Measurements from ENCODE around the gene RFFL.
"Not testable (repeated sequence)": the region's sequence is repeated elsewhere in the genome, so short reads cannot be mapped to it uniquely, and the experiment has no call there.

RFFL gene

DNA sequence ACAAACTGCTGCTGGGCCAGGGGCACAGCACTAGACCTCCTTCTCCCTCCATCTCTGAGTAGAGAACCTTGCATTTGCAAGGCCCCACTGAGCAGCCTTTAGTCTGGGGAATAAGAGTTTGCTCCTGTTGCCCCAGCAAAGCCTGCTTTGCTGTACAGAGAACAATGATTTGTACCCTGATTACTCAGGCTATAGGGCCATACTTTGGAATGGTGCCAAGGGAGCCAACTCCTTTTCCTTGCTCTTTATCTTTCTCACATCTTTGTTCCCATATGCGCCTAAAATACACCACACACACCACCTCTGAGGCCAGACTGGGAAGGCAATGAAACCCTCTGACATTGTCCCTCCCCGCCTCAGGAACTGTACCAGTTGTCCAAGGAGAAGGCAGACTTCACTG is 62.0 kb downstream of the RFFL start:
- DNase-seq, result no peak

DNA sequence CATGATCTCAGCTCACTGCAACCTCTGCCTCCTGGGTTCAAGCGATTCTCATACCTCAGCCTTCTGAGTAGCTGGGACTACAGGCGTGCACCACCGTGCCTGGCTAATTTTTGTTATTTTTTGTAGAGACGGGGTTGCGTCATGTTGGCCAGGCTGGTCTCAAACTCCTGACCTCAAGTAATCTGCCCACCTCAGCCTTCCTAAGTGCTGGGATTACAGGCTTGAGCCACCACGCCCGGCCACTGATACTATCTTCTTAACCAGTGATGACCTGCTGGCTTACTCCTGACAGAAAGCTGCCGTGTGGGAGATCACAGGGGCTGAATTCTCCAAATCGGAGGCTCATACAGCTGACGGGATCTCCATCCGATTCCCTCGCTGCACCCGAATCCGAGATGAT is 62.5 kb downstream of the RFFL start:
- not testable (repeated sequence) for DNase-seq

DNA sequence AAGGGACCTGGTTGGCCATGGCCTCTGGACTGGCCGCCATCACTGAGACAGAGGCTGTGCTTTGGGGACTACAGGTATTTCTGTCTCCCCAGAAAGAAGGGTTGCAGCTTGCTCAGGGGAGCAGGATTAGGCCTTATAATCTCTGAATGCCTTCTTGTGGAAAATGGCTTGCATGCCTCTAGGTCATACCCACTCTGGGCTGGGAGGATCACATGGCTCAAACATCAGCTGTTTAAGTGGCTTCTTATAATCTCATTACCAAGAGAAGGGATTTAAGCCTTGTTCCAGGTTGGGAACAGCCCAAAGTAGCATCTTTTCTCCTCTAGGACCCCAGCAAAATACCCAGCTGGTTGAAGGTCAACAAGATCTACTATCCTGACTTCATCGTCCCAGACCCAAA is 64.1 kb downstream of the RFFL start:
- DNase-seq, result no peak

DNA sequence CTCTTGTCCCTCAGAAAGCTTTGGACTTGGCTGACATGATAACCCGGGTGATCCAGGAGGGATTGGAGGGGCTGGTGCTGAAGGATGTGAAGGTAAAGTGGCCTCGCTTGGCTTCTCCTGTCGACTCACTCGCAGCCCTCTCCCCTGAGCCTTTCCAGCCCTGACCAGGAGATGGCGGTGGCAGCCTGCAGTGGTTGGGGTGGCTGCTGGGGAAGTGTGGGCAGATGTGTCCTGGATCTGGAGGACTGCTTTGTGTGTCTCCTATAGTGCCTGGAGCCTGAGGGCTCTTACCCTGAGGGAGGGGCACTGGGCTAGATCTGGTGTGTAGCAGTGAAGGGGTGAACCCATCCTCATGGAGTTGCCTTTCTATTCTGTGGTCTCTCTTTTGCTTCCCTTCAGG is 65.3 kb downstream of the RFFL start:
- DNase-seq, result peak; percentile 73 to 78

DNA sequence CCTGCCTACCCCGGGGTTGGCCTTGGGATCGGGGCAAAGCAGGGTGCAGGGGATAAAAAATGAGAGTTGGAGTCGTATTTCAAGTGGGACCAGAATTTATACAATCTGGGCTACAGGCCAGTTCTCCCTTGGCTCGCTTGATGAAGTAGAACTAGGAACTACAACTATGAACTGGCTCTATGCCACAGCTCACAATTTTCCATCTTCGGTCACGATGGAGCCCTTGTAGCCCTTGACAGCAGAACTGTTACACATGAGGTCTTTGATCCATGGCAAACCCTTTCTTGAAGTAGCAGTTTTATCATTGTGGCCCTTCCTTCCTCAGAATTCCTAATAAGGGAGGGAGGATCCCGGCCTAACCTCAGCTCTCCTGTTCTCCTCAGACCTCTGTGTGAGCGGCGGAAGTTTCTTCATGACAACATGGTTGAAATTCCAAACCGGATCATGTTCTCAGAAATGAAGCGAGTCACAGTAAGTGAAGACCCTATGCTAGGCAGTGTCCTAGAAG is 66.1 kb downstream of the RFFL start:
- DNase-seq, result no peak

DNA sequence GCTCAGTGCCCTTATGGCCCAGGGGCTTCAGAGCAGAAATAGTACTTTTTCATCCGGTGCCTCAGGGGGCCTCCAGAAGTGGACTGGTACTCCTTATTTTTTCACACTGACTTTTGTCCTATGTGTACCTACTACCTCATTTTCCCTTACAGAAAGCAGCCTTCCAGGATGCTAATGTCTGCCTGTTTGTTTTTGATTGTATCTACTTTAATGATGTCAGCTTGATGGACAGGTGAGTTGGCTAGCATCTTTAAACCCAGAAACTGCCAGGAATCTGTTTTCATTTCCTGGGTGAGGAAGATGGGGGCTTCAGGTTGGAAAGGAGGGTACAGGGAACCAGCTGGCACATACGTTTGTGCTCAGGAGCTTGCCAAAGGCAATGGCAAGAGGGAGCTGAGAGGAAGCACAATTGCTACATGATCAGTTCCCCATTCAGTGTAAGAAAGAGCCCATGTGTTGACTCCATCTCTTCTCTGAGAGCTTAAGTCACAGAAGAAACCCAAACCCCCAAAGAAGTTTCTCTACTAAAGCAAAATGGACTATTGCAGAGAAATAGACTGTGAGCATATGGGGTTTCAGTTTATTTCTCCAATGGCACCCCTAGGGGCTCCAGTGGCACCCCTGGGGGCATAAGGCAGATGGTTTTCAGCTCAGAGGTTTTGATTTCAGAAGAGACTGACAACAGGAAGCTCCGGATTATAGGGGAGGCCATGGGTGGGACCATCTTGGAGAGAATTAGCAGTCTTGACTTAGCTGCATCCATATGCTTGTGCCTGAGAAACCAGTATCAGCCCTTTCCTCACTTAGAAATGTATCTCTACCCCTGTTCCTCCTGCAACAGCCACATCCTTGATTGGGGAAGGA is 66.9 kb downstream of the RFFL start:
- no peak for DNase-seq

DNA sequence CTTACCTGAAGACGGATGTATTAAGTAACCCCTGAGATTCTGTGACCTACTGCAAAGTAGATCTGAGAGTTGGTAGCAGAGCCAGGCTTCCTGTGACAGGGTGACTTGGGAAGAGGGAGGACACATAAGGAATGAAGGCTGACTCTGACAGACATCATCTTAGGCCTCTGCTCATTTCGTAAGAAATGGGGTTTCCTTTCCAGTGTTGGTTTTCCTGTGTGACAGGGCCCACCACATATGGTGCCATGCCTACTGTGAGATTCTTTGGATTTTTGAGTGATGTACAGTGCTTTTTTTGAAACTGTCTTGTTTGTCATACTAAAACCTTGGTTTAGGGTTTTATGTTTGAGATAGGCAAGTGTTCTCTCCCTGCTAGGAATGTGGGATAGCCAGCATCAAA is 70.5 kb downstream of the RFFL start:
- DNase-seq, result no peak

DNA sequence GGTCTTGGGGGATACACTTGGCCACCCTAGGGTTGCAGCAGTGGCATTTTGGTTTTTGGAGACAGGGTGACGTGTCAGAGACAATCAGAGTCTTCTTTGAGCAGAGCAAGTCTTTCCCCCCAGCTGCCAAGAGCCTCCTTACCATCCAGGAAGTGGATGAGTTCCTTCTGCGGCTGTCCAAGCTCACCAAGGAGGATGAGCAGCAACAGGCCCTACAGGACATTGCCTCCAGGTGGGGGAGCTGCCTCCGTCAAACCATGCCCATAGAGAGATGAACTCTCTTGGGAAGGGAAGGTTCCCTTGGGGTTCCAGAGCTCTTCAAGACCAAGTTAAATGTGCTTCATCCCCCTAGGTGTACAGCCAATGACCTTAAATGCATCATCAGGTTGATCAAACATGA is 71.9 kb downstream of the RFFL start:
- no peak for DNase-seq

DNA sequence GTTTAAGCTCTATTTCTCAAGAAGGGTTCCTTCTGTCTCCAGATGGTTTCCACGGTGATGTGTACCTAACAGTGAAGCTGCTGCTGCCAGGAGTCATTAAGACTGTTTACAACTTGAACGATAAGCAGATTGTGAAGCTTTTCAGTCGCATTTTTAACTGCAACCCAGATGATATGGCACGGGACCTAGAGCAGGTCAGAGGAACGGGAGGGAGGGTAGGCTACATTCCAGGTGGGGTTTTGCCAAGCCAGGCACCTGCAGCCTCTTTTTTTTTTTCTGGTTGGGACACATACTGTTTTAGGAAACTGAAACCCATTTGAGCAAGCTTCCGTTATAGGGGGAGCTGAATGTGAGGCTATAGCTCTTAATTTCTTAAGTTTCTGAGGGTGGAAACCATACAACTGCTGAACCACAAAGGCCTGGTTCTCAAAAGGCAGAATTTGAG is 72.6 kb downstream of the RFFL start:
- no peak for DNase-seq

DNA sequence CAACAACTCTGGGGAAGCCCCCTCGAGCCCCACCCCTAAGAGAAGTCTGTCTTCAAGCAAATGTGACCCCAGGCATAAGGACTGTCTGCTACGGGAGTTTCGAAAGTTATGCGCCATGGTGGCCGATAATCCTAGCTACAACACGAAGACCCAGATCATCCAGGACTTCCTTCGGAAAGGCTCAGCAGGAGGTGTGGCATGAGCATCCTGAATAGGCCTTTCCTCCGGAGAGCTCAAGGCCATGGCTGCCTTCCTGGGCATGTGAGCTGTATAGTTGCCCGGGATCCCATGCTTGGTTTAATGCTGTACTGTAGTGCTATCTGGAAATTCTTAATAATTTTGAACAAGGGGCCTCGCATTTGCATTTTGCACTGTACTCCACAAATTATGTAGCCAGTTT is 74.0 kb downstream of the RFFL start:
- DNase-seq, result no peak

DNA sequence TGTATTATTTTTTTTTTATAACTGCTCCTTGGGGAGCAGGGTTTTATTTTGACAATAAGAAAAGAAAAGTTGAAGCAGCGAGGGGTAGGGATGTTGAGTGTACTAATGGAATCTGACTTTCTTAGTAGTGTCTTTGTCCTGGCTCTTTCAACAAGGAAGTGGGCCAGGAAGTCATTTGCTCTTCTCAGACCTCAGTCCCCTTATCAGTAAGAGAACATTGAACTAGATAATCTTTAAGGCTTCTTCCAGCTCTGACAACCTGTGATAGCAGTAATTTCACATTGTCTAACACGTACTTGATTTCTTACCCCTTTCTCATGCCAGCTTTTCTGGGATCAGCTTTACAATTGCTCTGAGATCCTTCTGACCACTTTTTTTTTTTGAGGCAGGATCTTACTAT is 74.9 kb downstream of the RFFL start:
- DNase-seq, result no peak

DNA sequence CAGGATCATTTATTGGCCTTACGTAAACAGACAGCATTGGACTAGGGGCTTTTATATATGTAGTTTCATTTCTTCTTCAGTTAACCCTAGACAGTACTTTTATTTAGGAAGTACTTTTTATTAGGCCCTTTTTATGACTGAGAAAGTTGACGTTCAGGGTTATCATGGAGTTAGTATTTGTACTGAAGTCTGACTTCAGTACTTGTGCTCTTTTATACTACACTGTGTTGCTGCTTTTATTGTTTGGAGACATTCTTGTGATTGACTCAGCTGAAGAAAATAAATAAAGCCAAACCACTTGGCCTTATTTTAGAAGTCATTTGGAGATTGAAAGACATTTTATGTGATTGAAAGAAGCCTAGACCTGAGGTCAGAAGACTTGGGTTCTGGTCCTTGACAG is 76.3 kb downstream of the RFFL start:
- DNase-seq, result no peak

DNA sequence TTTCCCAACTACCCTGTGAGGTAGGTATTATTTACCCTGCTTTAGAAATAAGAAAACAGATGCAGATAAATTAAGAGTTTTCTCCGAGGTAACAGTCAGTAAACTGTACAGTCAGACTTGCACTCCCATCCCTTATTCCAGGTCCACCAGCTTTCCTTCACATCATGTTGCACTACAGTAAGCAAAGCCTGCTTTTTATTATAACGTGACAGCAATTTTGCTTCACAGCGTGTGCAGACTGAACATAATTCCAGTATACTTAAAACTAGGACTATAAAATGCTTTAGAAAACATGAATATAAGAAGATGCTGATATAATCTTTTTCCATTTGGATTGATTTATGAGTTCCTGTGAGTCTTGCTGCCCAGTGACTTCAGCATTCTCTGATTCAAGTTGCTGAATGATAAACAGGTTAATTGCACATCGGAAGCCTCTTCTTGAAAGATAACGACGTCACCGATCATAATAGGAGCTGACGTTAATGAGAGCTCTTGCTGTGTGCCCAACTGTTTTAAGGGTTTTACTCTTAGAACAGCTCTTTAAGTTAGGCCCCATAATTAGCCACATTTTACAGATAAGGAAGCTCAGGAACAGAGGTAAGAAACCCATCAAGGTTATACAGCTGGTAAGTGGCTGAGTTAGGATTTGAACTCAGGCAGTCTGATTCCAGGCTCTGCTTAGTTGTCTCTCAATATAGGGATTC is 81.8 kb downstream of the RFFL start:
- no peak for DNase-seq

DNA sequence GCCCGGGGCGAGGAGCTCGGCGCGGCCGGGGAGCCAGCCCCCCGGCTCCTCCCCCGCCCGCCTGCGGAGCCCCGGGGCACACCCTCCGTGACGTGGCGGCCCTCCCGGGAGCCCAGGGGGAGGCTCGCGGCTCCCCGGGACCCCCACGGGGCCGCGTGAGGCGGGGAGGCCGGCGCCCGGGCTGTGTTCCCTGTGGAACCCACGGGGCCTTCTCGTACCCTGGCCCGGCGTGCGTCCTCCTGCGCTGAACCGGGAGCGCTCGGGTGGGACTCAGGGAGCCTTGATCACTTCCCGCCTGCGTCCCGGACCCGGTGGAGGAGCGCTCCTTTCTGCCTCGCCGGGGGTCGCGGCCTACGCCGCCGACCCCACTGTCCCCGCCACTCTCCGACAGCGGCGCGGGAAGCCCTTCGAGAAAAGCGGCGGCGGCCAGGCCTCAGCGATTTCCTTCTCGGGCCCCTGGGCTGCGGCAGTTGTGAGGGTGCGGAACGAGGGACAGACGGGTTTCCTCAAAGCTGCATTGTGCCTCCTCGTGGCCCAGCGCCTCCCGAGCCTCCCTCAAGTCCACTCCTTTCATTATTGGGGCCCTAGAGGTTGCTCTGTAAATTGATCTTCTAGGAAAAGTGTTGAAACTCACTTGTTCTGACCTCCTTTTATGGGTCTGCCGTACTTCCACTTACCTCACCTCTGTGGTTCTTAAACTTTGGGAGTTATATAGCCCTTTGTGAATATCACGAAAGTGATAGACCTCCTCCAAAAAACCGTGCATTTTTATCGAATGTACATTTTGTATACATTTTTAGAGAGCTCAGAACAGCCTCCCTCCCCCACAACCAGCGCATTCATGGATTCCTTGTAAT is 82.6 kb downstream of the RFFL start:
- peak; percentile 68 to 74 for DNase-seq

DNA sequence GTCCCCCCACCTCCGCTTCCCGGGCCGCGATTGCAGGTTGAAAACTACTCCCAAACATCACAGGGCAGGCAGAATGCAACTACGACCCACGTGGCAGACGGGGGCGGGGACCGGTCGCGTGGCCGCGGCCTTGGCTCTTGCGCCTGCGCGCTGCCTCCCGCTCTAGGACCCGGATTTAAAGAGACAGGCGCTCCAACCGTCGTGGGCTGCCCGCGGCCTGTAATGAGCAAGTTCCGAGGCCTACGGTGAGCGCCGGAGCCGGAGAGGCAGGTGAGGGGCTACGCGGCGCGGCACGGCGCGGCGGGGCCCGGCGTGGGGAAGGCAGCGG is 83.2 kb downstream of the RFFL start, which contains the start of gene LIG3:
LIG3 (plus strand) TSS at position 160 of the 328 bp plus-strand sequence. CDS start 2,494 bp downstream, outside the sequence.
- peak; percentile 93 for DNase-seq

DNA sequence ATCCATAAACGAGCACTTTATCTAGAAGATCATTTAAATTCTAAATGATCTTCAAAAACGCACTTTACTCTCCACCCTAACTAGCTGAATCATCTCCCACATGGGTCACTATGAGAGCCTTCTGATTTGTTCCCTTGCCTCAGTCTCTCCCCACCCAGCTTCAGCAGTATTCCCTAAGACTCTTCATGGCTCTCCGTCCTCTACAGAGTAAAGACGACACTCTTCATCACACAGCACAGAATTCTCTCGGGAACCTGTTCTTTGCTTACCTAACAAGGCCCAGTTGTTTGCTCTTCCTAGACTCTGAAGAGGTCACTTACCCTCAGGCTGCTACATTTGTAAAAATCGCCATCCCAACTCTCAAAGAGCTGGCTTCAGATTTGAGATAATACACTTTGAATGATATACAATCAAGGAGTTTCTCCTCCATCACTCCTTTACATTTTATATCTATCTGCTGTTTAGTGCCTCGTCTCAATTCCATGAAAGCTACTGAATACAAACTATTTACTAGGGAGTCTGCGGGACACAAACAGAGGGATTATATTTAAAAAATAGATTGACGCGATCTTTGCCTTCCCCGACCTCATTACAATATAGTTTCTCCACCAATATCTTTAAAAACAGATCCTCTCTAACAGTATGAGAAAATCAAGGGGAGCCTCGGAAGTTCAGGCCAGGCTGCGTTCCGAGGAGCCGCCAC is 83.7 kb downstream of the RFFL start:
- no peak for DNase-seq

DNA sequence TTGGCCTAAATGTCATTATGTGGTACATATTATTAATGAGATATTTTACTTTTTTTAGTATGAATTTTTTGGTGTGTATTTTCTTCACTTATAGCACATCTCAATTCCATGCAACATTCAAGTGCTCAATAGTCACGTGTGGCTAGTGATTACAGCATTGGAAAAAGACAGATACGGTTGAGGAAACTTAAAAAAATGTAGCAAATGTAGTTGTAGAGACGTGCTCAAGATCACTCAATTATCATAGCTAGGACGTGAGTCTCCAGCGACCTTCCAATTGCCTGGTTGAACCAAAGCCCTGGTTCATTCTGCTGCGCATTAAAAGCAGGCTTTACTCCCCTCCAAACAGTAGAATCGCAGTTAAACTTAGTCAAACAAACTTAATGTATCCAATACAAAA is 84.4 kb downstream of the RFFL start:
- no peak for DNase-seq

DNA sequence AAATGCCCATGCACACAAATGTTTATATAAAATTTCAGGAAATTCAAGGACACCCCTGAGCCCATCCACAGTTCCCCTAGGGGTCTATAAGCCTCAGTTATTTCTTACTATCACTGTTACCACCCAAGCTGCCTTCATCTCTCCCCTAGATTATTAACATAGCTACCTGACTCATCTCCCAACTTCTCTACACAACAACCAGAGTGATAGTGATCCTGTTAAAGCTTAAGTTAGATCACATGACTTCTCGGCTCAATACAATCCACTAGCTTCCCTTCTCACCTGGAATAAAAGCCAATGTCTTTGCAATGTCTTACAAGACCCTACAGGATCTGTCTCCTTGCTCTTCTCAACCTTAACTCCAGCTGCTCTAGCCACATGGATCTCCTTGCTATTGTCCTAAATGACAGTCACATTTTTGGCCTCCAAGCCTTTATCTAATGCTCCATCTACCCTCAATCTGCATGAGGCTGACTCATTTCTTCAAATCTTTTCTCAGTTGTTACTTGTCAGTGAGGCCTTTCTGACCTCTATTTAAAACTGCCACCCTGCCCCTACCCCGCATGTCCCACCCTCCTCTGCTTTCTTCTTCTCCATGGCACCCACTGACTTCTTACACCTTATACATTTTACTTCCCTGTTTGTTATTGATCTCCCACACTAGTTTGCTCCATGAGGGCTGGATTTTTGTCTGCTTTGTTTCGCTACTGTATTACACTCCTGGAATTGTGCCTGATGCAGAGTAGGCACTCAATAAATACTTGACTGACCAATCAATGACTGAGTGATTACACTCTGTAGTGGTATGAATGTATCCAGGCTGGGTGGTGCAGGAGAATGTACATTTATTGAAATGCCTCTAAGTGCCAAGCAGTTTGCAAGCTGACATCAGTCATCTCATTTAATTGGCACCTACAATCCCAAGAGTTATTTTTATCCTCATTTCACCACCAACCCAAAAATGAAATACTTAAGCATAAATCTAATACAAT is 88.4 kb downstream of the RFFL start:
- no peak for DNase-seq

DNA sequence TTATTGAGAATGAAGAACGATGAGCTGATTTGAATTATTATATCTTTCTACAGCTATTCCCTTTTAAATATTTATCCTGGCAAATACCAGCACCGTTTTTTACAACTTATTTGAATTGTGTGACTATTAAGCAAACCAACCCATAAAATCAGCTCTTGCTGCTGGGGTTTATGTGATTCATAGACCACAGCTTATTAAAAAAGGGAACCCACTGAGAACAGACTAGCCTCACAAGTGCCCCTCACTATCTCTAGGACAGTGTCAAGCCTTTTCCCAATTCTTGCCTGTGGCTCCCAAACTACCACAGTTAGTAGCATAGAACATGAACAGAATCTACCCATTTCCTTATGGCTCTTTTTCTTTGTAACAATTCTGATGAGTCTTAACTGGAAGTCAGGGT is 89.3 kb downstream of the RFFL start:
- no peak for DNase-seq

DNA sequence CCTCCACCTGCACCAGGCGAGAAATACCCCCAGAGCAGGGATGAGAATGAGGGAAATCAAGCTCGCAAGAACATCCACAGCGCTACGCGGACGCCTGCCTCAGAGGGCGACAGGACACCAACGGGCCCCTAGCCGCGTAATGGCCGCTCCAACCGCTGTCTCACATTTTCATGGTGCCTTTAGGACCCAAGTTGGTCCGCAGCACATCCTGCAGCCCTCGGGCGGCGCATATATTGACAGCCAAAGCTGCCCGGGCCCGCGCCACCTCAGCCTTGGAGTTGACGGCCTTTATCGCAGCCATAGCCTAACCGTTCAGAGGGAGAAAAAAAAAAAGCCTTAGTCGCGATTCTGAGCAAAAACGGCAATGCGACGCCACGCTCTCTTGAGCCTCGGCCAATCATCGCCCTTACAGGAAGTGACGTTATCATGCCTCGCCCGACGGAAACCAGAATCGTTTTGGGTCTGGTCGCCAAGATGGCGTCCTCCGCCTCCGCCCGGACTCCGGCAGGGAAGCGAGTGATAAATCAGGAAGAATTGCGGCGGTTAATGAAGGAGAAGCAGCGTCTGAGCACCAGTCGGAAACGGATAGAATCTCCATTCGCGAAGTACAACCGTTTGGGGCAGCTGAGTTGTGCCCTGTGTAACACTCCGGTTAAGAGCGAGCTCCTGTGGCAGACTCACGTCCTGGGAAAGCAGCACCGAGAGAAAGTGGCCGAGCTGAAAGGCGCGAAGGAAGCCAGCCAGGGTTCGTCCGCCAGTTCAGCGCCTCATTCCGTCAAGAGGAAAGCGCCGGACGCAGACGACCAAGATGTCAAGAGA is 102.2 kb downstream of the RFFL start, which contains the start of the genes CCT6B and ZNF830:
CCT6B (minus strand) TSS at position 368 of the 819 bp plus-strand sequence; CDS start at position 301, 67 bp downstream.
ZNF830 (plus strand) TSS at position 448 of the 819 bp plus-strand sequence; CDS start at position 475, 27 bp downstream.
- peak; percentile 87 for DNase-seq
